ENCODE data around the gene HAGHL. TPM values are rescaled to one million over a fixed set of nuclear protein-coding genes. Genes with fewer than 3 reads are reported as not detected.

The HAGHL gene
- total and polyA plus RNA-seq, 4 experiments from 2014 or later = 2.2 to 24.4 (median 10.6) TPM

DNA sequence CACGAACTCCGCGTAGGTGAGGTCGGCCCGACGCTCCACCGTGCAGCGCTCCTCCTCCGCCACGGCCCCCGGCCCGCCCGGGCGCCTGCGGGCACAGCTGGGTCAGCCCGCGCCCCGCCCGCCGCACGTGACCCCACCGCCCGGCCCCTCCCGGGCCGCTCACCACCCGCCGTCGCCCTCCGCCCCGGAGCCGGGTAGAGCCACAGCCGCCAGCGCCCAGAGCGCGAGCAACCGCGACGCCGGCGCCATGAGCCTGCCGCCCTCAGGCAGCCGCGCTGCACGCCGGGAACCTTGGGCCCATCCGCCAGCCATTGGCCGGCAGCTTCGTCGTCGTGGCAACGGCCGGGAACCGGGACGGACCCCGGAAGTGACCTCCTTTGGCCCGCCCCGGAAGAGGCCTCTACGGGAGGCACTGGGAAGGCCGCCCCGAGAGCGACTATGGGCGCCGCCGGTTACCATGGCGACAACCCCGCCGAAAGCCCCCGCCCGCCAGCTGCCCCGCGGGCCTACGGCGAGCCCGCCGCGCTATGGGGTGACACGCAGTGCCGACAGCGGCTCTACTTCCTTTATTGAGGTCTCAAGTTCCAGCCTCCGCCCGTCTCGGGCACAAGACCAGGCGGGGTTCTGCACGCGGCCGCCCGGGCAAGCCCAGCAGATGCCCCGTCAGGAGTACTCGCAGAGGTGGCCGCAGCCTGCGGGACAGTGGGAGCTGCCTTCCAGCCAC lies 42.7 kb upstream of the HAGHL start, which contains the start of gene JMJD8:
Gene JMJD8 (minus strand): TSS at position 264 of the 724 bp plus-strand sequence. CDS start 15 bp downstream, at position 249.
- Histone ChIP-seq H3K36me3 (ENCODE audit: insufficient read depth, low read length) (peaks cover 12% of the 10 kb centered on the region), H3K4me3 (ENCODE audit: low read length in 2 of 2) (peak within 1 kb of the TSS in 1 of 2 donors; percentile 62), H3K9me3 (ENCODE audit: control insufficient read depth in 1 of 2, low read length in 2 of 2) (no peaks in the 10 kb centered on the region), H3K27ac (ENCODE audit: low read depth, low read length) (peak within 1 kb of the TSS; percentile 70), H3K27me3 (ENCODE audit: insufficient read depth, low read length) (no peaks in the 10 kb centered on the region), H3K4me1 (ENCODE audit: insufficient read depth, low read length) (peaks cover 58% of the 10 kb centered on the region)
- DNase-seq = peak; percentile 93 to 96 (median 94)
- ChIA-PET POLR2A (ENCODE audit: partially characterized antibody) (interaction anchor here (0.8 to 10.2 kb wide), 10 partner anchors 9 to 47 kb away, joined by 3 to 212 read pairs (median 6); partner anchors contain the start of genes RHBDL1, RHOT2 and WDR24), CTCF (ENCODE audit: partially characterized antibody) (no interaction called here)
- peaks cover 4 to 17% of the 10 kb centered on the region in 2 donors for H3K36me3 Mint-ChIP-seq
- H3K4me3 Mint-ChIP-seq = peak within 1 kb of the TSS; percentile 66 to 86 (median 77)
- H3K9me3 Mint-ChIP-seq = peaks cover 0 to 1% (median 0%) of the 10 kb centered on the region in 8 donors
- H3K27me3 Mint-ChIP-seq = no peaks in the 10 kb centered on the region
- intact Hi-C loops (cut with micrococcal nuclease) = loop anchor here (1.0 to 2.0 kb wide), 2 partner anchors 16 to 35 kb away; partner anchors contain the start of genes RHOT2 and WDR90
- peaks cover 6 to 44% (median 27%) of the 10 kb centered on the region in 4 donors for H3K4me1 Mint-ChIP-seq
- H3K27ac Mint-ChIP-seq = peak within 1 kb of the TSS; percentile 42 to 91 (median 85)

DNA sequence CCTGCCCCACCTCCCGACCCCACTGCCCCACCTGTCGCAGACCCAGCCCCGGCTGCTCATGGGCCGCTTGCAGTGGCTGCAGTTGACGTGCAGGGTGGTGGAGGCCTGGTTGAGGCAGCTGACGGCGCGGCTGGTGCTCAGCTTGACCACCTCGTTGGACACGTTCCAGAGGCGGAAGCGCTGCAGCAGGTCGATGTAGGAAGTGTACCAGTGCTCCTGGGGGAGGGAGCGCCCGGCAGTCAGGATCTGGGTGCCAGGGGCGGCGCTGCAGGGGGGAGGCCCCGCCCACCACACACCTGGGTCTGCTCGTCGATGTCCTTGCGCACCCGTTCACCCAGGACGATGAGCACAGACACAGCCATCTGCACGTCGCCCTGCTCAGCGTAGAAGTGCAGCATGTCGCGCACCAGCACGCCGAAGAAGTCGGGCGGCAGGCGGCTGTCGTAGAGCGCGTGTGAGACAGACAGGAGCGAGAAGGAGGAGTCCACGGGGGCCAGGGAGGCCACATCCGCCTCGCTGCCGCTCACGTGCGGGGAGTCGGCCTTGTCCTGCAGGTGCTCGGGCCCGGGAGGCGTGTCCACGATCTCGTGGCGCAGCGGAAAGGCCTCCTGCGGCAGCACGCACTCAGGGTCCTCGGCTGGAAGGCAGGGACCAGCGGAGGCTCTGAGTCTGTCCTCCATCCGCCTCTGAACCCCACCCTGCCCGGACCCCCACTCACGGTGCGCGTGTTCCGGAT lies 41.8 kb upstream of the HAGHL start:
- CTCF ChIA-PET (ENCODE audit: partially characterized antibody) = no interaction called here

DNA sequence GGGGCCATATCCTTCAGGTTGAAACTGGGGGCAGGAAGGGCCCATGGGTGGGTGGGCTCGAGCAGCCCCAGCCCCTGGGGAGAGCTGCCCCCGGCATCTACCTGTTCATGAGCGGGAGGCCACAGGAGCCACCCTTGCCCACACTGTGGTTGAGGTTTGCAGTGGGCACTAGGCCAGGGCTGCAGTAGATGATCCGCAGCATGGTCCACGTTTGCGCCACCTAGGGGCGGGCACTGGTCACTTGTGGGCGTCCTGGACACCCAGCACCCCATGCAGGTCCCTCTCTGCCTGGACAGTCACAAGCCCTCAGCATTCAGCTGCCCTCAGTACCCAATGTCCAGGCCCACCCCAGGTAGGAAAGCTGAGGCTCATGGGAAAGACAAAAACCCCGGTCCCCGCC lies 40.9 kb upstream of the HAGHL start:
- H3K27ac Mint-ChIP-seq = peak overlapping the region in 2 of 7 donors; percentile 48 to 72
- Histone ChIP-seq H3K27me3 (ENCODE audit: insufficient read depth, low read length) (no peaks in the 10 kb centered on the region), H3K4me3 (ENCODE audit: low read length in 2 of 2) (no peak overlapping the region), H3K36me3 (ENCODE audit: insufficient read depth, low read length) (peaks cover 12% of the 10 kb centered on the region), H3K4me1 (ENCODE audit: insufficient read depth, low read length) (peaks cover 65% of the 10 kb centered on the region), H3K27ac (ENCODE audit: low read depth, low read length) (no peak overlapping the region), H3K9me3 (ENCODE audit: control insufficient read depth in 1 of 2, low read length in 2 of 2) (no peaks in the 10 kb centered on the region)
- H3K9me3 Mint-ChIP-seq = peaks cover 0 to 1% (median 0%) of the 10 kb centered on the region in 8 donors
- ChIA-PET CTCF (ENCODE audit: partially characterized antibody) (interaction anchor here (1.0 kb wide), 2 partner anchors 9 to 26 kb away, joined by 3 to 4 read pairs; no protein-coding TSS in a partner anchor), POLR2A (ENCODE audit: partially characterized antibody) (interaction anchor here (1.0 to 10.2 kb wide), 2 partner anchors 7 to 13 kb away, joined by 3 to 212 read pairs; partner anchors contain the start of gene WDR24)
- H3K36me3 Mint-ChIP-seq = peaks cover 4 to 18% of the 10 kb centered on the region in 2 donors
- peaks cover 9 to 54% (median 32%) of the 10 kb centered on the region in 4 donors for H3K4me1 Mint-ChIP-seq
- no peaks in the 10 kb centered on the region for H3K27me3 Mint-ChIP-seq
- intact Hi-C loops (cut with micrococcal nuclease) = loop anchor here (2.0 kb wide), 1 partner anchor 37 kb away; the partner anchor contains the start of gene WDR90
- peak overlapping the region in 5 of 8 donors; percentile 9 to 59 (median 46) for H3K4me3 Mint-ChIP-seq
- DNase-seq = no peak

More for the DNA sequence above, 41.8 kb upstream of the HAGHL start:
- Histone ChIP-seq H3K9me3 (ENCODE audit: control insufficient read depth in 1 of 2, low read length in 2 of 2) (no peaks in the 10 kb centered on the region), H3K27me3 (ENCODE audit: insufficient read depth, low read length) (no peaks in the 10 kb centered on the region), H3K4me1 (ENCODE audit: insufficient read depth, low read length) (peaks cover 62% of the 10 kb centered on the region), H3K4me3 (ENCODE audit: low read length in 2 of 2) (no peak overlapping the region), H3K36me3 (ENCODE audit: insufficient read depth, low read length) (peaks cover 12% of the 10 kb centered on the region), H3K27ac (ENCODE audit: low read depth, low read length) (no peak overlapping the region)
- H3K36me3 Mint-ChIP-seq = peaks cover 4 to 17% of the 10 kb centered on the region in 2 donors
- intact Hi-C loops (cut with micrococcal nuclease) = loop anchor here (1.0 to 2.0 kb wide), 2 partner anchors 17 to 36 kb away; partner anchors contain the start of genes RHOT2 and WDR90
- peak overlapping the region in 1 of 7 donors; percentile 86 for H3K27ac Mint-ChIP-seq
- peaks cover 5 to 47% (median 29%) of the 10 kb centered on the region in 4 donors for H3K4me1 Mint-ChIP-seq
- H3K9me3 Mint-ChIP-seq = peaks cover 0 to 1% (median 0%) of the 10 kb centered on the region in 8 donors
- POLR2A ChIA-PET (ENCODE audit: partially characterized antibody) = interaction anchor here (0.8 to 10.2 kb wide), 8 partner anchors 8 to 48 kb away, joined by 3 to 212 read pairs (median 7); partner anchors contain the start of genes RHBDL1, RHOT2 and WDR24
- H3K4me3 Mint-ChIP-seq = peak overlapping the region in 2 of 8 donors; percentile 10 to 29
- DNase-seq = no peak
- H3K27me3 Mint-ChIP-seq = no peaks in the 10 kb centered on the region

DNA sequence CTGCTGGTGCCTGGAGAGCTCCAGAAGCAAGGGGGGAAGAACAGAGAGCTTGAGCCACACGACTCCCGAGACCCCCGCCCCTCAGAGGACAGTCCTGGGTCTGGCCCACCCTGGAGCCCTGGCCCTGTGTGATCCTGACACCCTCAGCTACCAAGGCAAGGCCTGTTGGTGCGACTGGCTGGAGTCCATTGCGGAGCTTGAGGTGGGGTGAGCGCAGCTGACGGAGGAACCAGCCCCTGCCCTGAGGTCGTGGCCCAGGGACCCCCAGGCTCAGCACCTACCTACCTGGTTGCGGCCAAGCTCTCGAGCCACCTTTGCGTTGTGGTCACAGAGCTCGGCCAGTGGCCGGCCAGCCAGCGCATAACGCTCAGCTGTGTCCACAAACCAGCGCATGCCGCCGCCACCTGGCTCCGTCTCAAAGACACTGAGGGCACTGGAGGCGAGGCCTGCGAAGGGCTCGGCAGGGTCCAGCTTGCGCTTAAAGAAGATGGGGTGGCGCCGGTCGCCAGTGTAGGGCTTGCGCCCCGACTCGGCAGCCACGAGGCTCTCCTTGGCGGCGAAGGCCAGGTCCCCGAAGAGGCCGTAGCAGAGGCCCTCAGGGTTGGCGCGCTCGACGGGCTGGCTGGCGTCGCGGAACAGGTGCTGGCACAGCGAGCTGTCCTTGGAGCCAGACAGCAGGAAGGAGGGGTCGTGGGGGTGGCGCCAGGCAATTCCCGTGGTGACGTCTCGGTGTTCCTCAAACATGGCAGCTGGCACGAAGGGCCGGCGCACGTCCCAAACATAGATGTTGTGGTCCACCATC lies 40.2 kb upstream of the HAGHL start:
- H3K4me3 Mint-ChIP-seq = peak overlapping the region in 3 of 8 donors; percentile 17 to 59 (median 51)
- CTCF ChIA-PET (ENCODE audit: partially characterized antibody) = interaction anchor here (1.0 kb wide), 2 partner anchors 9 to 26 kb away, joined by 3 to 4 read pairs; no protein-coding TSS in a partner anchor
- H3K36me3 Mint-ChIP-seq = peaks cover 4 to 11% of the 10 kb centered on the region in 2 donors
- POLR2A ChIA-PET (ENCODE audit: partially characterized antibody) = interaction anchor here (1.0 to 10.2 kb wide), 2 partner anchors 6 to 14 kb away, joined by 3 to 212 read pairs; partner anchors contain the start of gene WDR24
- intact Hi-C loops (cut with micrococcal nuclease) = no loop called here
- no peaks in the 10 kb centered on the region for H3K9me3 ChIP-seq (ENCODE audit: control insufficient read depth in 1 of 2, low read length in 2 of 2)
- H3K4me1 ChIP-seq (ENCODE audit: insufficient read depth, low read length) = peaks cover 58% of the 10 kb centered on the region
- peaks cover 9% of the 10 kb centered on the region for H3K36me3 ChIP-seq (ENCODE audit: insufficient read depth, low read length)
- H3K27ac ChIP-seq (ENCODE audit: low read depth, low read length) = no peak overlapping the region
- H3K9me3 Mint-ChIP-seq = peaks cover 0 to 3% (median 0%) of the 10 kb centered on the region in 8 donors
- H3K4me3 ChIP-seq (ENCODE audit: low read length in 2 of 2) = no peak overlapping the region
- H3K27me3 Mint-ChIP-seq = no peaks in the 10 kb centered on the region
- no peaks in the 10 kb centered on the region for H3K27me3 ChIP-seq (ENCODE audit: insufficient read depth, low read length)
- no peak overlapping the region for H3K27ac Mint-ChIP-seq
- DNase-seq = no peak
- peaks cover 10 to 51% (median 28%) of the 10 kb centered on the region in 4 donors for H3K4me1 Mint-ChIP-seq

DNA sequence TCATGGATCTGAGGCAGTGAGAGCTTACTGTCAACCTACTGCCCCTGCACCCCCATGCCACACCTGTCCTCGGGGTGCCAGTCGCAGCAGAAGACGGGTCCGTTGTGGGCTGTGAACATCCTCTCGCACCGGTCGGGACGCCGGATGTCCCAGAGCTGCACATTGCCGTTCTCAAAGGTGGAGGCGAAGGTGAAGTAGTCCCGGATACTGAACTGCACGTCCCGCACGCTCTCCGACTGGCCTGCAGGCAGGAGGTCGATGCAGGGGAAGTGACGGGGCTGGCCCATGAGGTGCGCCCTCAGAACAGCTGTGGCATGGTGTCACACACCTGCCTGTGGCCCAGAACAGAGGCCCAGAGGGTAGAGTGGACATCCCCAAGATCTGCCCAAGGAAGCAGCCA lies 39.4 kb upstream of the HAGHL start:
- peaks cover 50% of the 10 kb centered on the region for H3K4me1 ChIP-seq (ENCODE audit: insufficient read depth, low read length)
- ChIA-PET POLR2A (ENCODE audit: partially characterized antibody) (interaction anchor here (0.9 to 10.2 kb wide), 3 partner anchors 5 to 27 kb away, joined by 4 to 212 read pairs (median 5); partner anchors contain the start of genes METRN, RHBDL1 and WDR24), CTCF (ENCODE audit: partially characterized antibody) (interaction anchor here (0.8 kb wide), 1 partner anchor 34 kb away, joined by 3 read pairs; the partner anchor contains the start of gene ANTKMT)
- DNase-seq = no peak
- no peak overlapping the region for H3K27ac ChIP-seq (ENCODE audit: low read depth, low read length)
- H3K4me3 Mint-ChIP-seq = peak overlapping the region in 2 of 8 donors; percentile 2 to 30
- H3K27ac Mint-ChIP-seq = no peak overlapping the region
- H3K9me3 ChIP-seq (ENCODE audit: control insufficient read depth in 1 of 2, low read length in 2 of 2) = no peaks in the 10 kb centered on the region
- no peak overlapping the region for H3K4me3 ChIP-seq (ENCODE audit: low read length in 2 of 2)
- H3K36me3 Mint-ChIP-seq = peaks cover 1 to 6% of the 10 kb centered on the region in 2 donors
- H3K27me3 Mint-ChIP-seq = no peaks in the 10 kb centered on the region
- peaks cover 4% of the 10 kb centered on the region for H3K36me3 ChIP-seq (ENCODE audit: insufficient read depth, low read length)
- H3K4me1 Mint-ChIP-seq = peaks cover 11 to 43% (median 28%) of the 10 kb centered on the region in 4 donors
- no peaks in the 10 kb centered on the region for H3K27me3 ChIP-seq (ENCODE audit: insufficient read depth, low read length)
- intact Hi-C loops (cut with micrococcal nuclease) = no loop called here
- H3K9me3 Mint-ChIP-seq = peaks cover 0 to 1% (median 0%) of the 10 kb centered on the region in 8 donors

All from CD4-positive, alpha-beta memory T cell (primary cell).